RPMI8226 (cell line): Measurements from ENCODE around the gene SLC47A2.
"Not testable (repeated sequence)": the region's sequence is repeated elsewhere in the genome, so short reads cannot be mapped to it uniquely, and the experiment has no call there.

ENCODE experiments used
- DNase-seq: peaks from one replicate; pipeline ENCODE4 v3.0.0-alpha.2; 2015

The SLC47A2 gene

DNA sequence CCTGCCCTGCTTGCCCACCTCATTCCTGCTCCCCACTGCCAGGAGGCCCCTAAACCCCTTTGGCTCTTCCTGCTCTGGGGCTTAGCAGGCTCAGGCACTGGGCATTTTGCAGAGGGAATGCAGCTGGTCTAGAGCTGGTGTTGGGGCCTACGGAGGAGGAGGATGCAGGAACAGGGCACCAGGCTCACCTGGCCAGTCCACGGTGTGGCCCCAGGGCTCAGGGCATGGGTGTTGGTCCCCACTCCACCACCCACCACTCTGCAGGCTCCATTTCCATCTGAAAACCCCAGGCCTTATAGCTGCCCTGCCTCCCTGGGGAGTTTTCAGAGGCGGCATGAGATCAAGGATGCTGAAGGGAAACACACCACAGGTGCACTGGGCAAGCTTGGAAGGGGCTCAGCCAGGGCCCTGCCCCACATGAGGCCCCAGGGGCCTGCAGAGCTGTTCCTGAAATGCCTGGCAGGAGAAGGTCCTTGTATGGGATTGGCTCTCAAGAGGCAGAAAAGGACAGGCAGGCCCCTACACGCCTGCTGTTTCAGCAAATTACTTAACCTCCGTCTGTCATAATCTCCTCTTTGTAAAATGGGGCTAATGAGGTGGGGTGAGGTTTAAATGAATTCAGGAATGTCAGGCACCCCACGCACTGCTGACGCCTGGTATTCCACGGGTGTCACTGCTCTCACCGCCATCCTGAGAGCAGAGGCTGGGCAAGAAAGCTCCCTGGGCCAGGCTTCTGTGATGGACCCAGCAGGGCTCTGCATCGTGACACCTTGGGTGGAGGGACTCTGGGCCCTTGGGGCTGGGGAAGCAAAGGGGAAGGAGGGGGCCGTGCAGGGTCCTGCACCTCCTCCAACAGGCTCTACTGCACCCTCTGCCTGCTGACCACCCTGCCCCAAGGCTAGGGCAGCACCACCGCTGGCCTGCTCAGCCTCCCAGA is 9.3 kb downstream of the SLC47A2 start:
- no peak for DNase-seq

DNA sequence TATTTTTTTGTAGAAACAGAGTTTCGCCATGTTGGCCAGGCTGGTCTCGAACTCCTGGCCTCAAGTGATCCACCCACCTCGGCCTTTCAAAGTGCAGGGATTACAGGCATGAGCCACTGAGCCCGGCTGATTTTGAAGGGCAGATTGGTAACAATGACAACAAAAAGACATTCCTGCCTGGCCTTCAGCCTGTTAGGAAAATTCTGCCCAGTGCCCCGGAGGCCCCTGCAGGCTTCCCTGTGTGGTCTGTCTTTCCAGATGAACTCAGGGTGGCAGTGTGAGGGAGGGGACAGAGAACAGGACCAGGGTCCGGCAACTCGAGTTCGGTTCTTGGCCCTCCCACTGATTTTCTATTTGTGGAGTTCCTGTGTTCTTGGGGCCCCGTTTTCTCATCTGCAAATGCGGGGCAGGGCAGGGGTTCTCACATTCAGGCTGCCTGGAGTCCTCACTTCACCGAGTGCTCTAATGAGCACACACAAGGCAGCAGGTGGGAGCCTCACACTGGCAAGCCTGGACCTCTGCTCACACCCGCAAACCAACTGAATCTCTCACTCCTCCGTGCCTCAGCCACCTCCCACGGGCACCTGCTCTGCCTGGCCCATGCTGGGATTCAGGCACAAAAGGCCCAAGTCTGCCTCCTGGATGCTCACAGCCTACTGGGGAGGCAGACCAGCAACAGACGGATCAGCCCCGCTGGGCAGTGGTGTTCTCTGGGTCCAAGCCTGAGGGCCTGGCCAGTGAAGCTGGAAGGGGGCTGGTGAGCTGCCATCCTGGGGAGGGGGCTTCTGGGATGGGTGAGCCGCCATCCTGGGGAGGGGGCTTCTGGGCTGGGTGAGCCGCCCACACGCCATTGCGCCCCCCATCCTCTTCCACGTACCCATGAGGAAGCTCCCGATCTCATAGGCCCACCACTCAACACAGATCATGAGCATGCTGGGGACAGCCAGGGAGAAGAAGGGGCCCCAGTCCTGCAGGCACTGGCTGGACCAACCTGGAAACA is 10.3 kb downstream of the SLC47A2 start:
- DNase-seq: no peak

DNA sequence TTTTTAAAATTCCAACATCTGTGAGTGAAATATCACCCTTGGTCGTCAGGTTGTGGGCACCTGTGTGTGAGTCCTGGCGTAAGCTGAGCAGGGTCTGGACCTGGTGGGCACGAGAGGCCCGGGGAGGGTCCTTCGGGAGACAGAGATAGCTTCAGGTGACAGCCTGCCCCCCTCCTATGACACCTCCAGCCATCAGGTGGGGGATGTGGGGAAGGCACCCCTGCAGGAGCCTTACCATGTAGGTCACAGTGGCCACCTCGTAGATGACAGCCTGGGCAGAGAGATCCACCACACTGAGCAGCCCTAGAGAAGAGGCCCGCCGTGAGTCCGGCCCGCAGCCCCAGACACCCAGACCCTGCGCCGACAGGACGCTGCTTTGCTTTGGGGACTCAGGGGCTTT is 11.2 kb downstream of the SLC47A2 start:
- no peak for DNase-seq

DNA sequence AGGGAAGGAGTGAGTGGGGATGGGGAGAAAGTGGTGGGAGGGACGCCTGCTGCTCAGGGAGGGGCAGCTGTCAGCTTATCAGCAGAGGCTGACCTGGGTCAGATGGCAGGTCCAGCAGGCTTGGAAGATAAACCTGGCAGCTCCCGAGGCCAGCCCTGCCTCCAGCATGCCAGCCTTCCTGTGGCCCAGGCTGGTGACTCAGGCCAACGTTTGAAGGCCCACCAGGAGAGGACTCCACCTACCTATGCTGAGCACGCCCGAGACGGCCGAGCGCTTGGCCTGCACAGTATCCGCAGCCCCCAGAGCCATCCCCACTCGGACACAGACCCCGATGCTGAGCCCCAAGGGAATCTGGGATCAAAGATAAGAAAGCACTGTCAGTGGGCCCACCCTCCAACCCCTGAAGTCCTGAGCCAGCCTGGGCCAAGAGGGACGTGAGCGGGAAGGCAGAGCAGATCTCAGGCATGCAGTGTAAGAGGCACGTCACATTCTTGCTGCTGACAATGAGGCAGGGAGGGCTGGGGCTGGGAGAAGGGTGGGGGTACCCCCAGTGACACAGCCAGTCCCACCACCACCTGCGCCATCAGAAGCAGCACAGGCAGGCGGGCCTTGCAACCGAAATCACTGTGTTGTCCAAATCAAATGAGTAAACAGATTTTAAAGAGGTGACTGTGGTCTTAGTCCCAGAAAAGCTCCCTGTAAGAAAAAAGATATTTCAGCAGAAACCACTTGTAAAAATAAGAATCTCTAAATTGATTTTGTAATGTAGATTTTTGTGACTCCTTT is 12.4 kb downstream of the SLC47A2 start:
- no peak for DNase-seq

DNA sequence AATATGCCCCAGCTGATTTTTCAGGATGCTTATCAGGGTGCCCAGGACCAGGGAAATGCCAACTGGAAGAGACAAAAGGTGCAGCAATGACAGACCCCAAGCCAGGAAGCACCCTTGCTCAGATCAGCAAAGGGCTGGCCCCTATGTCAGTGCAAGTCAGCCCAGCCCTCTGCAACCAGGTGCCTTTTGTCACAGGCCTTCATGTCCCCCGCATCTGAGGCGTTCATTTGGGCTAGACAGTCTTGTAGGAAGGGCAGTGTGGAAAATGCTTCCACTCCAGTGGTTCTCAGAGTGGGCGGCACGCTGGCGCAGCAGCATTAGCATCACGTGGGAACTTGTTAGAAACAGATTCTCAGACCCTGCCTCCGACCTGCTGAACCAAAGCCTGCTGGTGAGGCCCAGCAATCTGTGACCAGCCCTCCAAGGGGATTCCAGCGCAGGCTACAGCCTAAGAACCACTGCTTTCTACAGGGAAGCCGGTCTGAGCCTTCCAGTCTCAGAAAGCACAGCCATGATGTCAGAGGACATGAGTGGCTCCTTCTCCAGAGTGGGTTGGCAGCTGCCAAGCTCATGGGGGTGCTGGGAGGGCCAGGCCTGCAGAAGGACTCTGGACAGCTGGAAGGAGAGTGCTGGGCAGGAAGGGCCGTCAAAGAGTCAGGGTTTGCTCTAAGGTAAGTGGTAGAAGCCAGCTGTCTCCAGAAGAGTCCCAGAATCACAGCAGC is 13.1 kb downstream of the SLC47A2 start:
- DNase-seq: no peak

DNA sequence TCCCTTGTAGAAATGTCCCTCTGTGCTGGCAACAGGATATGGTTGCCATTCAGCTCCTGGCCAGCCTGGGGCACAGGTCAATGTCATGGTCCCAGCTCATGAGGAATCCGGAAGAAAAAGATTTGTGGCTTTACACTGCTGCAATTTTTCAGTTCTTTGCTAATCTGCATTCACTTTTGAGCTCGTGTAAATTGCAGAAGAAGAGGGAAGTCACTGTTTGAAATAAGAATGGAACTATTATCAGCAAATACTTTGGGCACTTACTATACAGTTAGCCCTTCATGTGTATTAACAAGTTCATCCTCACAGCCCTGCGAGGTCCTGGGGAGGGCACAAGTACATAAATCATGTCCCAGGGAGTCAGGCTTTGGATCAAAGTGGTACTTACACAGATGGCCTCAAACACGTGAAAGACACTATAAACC is 14.2 kb downstream of the SLC47A2 start:
- no peak for DNase-seq

DNA sequence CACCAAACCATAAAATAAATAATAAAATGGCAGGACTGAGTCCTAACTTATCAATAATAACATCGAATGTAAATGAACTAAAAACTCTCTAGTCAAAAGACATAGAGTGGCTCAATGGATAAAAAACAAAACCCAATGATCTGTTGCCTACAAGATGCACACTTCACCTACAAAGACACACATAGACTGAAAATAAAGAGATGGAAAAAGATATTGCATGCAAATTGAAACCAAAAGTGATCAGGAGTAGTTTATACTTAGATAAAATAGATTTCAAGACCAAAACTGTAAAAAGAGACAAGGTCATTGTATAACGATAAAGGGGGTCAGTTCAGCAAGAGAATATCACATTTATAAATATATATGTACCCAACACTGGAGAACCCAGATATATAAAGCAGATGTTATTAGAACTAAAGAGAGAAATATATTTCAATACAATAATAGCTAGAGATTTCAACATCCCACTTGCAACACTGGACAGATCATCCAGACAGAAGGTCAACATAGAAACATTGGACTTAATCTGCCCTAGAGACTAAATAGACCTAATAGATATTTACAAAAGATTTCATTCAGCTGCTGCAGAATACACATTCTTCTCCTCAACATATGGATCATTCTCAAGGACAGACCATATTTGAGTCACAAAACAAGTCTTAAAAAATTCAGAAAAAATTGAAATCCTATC is 29.8 kb downstream of the SLC47A2 start:
- DNase-seq: no peak

DNA sequence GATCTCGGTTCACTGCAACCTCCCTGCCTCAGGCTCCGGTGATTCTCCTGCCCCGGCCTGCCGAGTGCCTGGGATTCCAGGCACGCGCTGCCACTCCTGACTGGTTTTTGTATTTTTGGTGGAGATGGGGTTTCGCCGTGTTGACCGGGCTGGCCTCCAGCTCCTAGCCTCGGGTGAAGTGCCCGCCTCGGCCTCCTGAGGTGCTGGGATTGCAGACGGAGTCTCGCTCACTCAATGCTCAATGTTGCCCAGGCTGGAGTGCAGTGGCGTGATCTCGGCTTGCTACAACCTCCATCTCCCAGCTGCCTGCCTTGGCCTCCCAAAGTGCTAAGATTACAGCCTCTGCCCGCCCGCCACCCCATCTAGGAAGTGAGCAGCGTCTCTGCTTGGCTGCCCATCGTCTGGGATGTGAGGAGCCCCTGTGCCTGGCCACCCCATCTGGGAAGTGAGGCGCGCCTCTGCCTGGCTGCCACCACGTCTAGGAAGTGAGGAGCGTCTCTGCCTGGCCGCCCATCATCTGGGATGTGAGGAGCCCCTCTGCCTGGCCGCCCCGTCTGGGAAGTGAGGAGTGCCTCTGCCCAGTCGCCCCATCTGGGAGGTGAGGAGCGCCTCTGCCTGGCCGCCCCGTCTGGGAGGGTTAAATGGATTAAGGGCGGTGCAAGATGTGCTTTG is 31.3 kb downstream of the SLC47A2 start:
- DNase-seq: not testable (repeated sequence)

DNA sequence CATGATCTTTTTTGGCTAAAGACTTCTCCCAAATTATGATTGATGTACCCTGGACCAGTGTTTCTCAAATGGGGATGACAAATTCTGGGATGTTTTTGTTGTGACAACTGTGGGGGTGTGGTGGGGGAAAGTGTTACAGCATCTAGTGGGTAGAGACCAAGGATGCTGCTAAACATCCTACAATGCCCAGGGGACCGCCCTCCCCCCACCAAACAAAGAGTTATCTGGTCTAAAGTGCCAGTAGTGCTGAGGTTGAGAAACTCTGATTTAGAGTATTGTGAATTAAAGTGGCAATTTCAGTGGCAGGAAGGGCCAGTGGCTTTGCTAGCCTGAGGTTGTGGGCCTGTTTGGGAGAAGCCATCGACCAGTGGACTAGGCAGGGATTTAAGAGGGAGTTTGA is 33.3 kb downstream of the SLC47A2 start:
- no peak for DNase-seq

DNA sequence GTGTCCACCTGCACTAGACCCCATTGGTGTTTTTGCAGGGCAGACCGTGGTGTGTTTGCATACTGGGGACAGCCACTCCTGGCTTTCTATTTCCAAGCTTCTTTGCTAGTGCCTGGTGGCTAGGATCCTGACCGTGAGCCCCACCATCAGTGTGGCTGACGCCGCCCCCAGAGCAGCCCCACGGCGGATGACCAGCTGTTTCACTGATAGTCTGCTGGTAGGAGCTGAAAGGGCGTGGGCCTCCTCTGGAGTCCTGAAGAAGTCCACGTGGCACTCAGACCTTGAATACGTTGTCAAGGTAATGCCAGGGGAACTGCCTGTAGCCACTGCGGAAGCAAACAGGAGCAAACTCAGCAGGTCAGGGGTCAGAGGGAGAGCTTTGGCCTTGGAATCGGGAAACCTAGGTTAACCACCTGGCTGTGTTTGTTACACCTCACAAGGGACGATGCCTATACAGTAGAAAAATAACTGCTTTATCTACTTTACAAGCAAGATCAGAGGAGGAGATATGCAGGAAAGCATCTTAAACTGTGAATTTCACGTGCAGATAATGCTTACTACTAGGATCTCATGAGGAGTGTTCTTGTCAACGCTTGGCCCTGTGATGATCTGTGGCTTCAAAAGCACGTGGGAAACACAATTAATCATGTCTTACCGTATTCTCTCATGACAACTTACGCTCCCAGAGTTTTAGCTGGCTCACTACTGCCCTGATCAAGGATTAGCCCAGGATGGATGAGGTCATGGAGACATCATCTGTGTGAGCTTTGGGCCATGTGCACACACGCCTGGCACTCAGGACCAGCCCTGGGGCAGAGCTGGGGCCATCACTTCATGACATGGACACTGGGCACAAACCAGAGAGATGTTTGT is 37.6 kb downstream of the SLC47A2 start:
- DNase-seq: no peak

DNA sequence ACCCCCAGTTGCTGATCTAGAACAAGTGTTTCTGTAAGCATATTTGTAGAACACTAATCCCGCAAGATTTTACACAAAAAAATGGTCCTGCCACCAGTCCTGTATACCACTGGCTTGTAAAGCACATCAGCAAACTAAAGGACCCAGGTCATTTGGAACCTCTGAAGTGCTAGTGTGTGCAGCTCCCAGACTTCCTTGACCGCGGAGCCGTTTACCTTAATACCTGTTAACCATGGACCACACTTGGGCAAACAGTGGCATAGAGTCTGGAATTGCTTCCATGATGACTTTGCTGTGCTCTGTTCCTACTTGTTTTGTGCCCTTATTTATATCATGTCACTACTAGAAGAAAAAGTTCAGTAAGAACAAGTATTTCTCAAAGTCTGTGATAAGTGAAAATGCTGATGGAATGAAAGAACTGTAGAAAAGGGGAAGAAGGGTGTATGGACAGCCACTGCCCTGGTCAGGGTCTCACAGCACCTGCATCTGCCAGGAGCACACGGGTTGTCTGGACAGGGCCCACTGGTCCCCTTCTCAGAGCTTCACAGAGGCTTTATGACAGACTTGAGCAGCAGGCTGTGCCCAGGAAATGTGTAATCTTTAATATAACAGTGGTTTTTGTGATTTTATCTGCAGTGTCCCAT is 38.5 kb downstream of the SLC47A2 start:
- DNase-seq: no peak

DNA sequence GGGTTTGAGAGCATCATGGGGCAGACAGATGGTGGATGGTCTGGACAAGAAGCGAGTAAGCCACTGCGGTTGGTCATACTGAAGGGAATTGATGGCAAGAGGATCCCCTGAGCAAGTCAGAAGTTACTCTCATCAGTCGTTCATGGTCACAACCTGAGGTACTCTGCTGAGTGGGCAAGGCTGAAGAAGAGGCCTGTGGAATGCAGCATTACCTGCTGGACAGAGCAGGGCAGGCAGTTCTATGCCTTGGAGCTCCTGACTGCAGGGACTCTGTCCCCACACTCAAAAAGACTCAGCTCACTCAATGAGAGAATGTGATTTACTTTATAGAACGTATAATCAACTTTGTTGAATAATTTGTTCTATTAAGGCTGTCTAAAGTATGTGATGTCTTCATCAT is 39.5 kb downstream of the SLC47A2 start:
- DNase-seq: no peak

DNA sequence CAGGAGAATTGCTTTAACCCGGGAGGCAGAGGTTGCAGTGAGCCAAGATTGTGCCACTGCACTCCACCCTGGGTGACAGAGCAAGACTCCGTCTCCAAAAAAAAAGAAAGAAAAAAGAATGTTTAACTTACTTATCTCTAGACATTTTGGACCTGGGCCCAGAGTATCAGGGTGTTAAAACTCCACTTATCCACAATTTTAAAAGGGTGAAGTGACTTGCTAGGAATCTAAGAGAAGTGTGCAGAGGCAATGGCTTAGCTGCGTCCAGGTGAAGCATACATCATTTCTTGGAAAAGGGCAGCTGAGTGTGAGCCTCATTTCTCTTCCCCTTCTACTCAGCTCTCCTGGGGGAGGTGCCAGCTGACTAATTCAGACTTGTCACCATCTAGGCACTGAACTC is 42.8 kb downstream of the SLC47A2 start:
- DNase-seq: no peak

DNA sequence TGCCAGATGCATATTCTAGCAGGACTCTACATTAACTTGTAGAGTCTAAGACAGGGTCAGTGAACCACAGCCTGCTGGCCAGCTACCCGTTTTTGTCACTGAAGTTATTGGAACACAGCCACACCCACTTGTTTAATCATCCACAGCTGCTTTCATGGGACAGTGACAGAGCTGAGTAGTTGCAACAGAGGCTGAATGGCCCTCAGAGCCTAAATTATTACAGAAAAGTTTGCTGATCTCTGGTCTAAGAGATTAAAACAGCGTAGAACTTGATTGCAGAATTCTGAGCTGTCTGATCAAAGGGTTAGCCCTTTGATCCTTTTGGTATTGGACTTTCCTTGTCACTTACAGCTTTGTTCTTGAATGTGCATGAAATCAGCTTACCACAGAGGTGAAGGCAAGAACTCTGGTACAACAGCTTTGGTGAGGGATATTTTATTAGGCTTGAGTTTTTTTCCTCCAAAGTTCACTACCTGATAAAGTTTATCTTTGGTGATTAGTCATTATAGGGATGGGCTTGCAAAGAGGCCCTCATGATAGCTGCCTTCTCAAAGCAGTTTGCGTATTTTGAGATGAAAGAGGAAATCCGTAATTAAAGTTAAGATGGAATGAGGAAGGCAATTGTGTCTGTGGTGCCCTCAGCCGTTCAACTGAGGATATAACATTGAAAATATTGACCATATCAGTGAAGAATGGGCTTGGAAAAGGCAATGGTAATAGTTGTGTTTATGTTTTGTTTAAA is 44.2 kb downstream of the SLC47A2 start:
- DNase-seq: no peak

DNA sequence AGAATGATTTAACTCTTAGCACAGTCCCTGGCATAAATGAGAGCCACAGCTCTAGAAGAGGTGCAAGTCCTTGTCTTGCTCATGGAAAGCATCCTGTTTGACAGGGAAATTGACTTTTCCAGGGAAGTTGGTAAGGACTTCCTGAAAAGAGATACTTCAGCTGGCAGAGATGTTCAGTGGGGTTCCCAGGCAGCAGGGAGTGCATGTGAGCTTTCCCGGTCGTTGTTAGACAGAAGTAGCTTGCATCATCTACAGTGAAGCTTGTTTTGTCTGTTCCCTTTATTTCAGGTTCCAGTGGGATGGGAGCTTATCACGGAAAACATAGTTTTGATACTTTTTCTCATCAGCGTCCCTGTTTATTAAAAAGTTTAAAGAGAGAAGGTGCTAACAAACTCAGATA is 45.0 kb downstream of the SLC47A2 start:
- no peak for DNase-seq

DNA sequence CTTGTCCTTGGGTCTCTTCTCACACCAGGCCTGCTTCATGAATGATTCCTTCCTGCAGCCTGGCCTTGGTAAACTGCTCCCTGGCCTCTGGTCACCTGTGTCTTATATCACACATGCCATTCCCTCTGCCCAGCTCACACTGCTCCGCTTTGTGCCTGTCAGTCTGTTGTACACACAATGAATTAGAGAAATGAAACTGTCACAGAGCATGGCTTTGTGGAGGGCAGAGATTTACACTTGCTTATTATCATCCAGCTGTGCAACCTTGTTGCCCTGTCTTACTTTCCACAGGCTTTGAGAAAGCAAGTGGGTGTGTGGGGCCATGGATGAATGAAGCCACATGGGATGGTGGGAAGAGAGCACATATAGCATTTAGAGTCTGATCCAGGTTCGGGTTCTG is 45.5 kb downstream of the SLC47A2 start:
- DNase-seq: no peak

DNA sequence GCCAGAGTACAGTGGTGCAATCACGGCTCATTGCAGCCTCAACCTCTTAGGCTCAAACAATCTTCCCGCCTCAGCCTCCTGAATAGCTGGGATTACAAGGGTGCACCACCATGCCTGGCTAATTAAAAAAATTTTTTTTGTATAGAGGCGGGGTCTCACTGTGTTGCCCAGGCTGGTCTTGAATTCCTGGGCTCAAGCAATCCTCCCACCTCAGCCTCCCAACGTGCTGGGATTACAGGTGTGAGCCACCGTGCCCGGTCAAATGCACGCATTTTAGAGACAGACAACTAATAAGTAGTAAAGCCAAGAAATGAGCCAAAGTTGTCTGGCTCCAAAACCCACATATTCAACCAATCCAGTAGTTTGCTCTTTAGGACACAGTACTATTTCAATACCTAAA is 46.7 kb downstream of the SLC47A2 start:
- DNase-seq: not testable (repeated sequence)

DNA sequence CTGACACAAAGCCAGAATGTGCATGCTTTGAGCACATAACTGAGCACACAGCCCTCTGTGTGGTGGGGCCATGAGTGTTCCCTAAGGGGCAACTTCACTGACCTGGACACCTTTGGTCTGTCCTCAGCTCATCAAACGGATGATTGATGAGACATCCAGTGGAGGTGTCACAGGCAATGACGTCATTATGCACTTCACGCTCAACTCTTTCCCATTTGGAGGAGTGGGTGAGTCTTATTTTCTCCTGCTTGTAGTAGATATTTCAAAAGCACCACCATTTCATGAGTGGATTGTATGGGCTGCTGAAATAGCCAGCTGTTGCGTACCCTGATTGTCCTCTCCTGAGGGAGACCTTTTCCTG is 51.6 kb downstream of the SLC47A2 start:
- no peak for DNase-seq
